GM18517 (cell line): Measurements from ENCODE around the gene ZIC2.

ENCODE experiments used
- ATAC-seq: cut with Tn5 transposase; IDR thresholded peaks from one replicate; pipeline ENCODE4 v1.9.1; 2021; ENCODE audit warnings: mild to moderate bottlenecking, moderate library complexity; ENCODE audit not compliant: unreplicated experiment

Gene ZIC2

DNA sequence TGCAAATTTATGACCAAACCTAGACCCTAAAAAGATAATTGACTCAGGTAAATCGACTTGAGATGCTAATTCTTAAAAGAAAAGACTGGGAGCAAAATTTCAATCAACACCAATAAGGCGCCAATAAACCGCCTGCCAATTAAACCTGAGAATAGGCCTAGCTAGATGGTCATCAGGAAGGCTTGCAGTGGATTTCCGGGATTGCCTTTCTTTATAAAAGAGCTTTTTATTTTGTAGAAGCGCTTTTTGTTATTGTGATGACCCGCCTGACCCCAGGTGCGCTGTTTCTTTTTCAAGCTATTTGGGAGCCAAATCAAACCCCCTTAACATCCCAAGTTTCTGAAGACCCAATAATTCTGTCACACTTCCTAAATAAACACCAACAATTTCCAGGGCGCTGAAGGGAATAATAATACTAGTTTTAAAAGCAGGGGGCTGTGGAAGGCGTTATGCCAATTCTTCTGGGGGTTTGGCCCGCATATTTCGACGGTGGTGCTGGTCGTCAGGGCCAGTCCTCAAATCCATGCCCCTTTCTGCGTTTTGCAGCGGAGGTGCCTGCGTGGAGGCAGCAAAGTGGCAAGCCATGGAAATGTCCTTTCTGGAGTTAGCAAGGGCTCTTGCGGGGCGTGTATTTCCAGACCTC, 7.2 kb upstream of the ZIC2 start:
- ATAC-seq, result no peak

GRCh38 chr13:99974939-99975561, 6.5 kb upstream of the ZIC2 start:
- ATAC-seq, result no peak

DNA sequence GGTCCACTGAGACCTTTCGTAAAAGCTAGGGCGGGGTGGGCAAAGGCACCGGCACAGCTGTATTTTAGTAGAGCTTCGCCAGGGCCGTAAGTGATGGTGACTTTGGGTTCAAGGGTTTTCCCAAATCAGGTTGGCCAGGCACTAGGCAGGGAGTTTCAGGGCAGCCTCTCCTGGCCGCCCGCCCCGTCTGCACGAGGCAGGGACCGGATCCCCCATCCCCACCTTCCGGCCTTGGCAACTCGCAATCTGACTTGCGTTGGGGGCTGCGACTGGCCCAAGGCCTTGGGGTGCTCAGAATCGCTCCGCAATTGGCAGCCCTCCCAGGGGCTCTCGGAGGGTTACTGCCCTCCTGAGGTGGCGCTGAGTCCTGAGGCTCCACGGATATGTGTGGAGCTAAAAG, 6.0 kb upstream of the ZIC2 start:
- no peak for ATAC-seq

GRCh38 chr13:99976575-99976974, 5.0 kb upstream of the ZIC2 start:
- no peak for ATAC-seq

DNA sequence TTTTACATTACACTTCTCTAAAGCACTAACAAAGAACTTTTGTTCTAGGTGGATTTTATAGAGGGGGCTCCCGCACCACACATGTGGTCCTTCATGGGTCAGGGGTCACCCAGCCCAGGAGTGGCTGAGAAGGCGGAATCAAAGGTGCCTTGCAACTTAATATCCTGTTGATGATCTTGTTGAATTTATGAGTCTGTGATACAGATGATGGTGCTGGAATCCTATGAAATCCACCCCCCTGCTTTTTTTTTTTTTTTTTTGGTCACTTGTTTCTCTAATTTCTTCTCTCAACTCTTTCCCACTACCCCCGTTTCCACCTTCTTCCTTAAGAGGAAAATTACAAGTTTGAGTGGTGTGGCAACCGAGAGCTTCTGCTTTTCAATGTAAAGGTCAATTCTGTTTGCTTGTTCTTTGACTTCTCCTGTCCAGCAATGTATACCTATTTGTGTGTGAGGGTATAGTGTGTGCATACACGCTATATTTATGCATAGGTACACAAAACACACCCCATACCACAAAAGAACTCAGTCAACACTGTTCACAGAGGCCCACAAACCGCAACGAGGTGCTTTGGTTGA, 4.2 kb upstream of the ZIC2 start:
- ATAC-seq, result no peak

DNA sequence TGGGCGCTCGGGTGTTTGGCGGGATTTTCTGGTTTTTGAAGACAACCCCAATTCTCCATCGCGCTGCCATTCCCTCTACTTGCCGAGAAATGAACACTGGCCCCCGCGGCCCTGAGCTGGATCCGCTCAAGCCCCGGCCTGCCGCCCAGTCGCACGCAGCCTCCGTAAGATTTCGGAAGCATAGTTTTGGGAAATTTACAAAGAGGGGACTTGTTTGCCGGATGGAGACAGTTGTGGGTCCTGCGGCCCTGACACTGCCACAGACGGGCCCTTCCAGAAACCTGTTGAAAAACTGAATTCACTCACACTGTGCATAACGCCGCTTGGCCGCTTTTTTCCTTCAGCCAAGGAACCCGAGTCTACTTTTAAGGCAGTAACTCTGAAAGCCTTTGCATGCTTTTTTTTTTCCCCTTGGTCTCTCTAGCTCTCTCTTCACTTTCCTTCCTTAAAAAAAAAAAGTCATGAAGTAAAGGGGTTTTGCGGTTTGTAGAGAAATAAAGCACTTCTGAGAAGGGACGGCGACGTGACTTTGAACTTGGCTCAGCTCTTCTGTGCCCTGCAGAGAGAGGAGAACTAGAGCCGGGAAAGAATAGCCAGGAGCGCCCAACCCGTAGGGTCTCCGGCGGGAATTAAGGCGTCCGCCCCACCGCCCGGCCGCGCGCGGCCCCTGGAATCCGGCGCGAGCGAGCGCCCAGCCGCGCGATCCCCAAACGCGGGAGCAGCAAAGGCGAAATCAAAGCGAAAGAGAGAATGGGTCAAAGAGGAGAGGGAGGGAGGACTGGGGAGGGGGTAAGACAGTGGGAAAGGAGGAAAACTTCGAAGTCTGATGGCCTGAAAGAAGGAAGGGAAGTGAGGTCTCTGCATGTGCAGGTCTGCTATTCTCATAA, 3.4 kb upstream of the ZIC2 start:
- ATAC-seq, result no peak

DNA sequence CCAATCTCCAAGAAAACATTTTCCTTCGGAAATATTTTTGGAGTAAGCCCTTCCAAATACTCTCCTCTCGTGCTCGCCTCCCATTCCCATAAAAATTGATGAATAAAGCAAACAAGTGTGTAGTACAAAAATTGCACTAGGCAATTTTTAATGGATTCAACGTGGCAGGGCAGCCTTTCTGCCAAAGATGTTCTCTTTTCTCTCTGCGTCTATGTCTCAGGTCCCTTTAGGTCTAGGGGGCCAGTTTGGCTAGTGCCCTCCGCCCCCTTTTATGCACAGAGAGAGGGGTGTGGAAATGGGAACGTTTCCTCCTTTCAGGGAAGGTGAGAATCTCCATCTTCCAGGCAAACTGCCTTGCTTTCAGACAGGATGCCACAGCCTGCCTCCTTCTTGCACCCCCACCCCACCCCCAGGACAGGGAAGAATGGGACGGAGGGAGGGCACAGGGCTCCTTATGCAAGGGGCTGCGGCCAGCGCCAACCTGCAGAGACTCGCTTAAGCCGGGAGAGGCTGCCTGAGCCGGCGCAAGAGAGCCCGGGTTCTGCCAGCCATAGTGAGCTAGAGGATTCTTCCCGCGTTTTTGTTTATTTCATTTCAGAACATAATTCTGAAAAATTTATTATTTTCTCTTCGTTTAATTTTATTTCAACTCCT, 2.7 kb upstream of the ZIC2 start:
- ATAC-seq, result no peak

- no peak for ATAC-seq
Observed at GRCh38 chr13:99979453-99980200, 2.0 kb upstream of the ZIC2 start.

- ATAC-seq, result no peak
Observed at GRCh38 chr13:99980201-99980823, 1.3 kb upstream of the ZIC2 start.

GRCh38 chr13:99980824-99981734, 505 bp upstream of the ZIC2 start:
- no peak for ATAC-seq

GRCh38 chr13:99982036-99982730, 599 bp downstream of the ZIC2 start:
- ATAC-seq, result no peak

DNA sequence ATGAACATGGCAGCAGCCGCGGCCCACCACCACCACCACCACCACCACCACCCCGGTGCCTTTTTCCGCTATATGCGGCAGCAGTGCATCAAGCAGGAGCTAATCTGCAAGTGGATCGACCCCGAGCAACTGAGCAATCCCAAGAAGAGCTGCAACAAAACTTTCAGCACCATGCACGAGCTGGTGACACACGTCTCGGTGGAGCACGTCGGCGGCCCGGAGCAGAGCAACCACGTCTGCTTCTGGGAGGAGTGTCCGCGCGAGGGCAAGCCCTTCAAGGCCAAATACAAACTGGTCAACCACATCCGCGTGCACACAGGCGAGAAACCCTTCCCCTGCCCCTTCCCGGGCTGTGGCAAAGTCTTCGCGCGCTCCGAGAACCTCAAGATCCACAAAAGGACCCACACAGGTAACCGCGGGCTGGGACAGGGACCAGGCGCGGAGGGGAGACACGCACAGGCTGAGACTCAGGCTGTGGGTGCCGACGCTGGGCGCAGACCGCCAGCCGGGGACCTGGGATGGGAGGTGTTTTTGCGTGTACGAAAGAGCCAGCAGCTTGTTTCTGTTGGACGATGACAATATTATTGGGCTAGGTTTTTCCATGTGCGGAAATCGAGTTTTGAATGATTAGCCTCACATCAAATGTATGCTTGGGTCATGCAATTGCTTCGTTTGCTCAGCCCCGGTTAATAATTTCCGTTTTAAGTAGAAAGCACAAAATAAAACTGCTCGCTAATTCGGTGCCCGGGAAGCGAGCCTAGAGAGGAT, 1.3 kb downstream of the ZIC2 start:
- no peak for ATAC-seq

GRCh38 chr13:99983499-99984401, 2.2 kb downstream of the ZIC2 start:
- ATAC-seq, result no peak

DNA sequence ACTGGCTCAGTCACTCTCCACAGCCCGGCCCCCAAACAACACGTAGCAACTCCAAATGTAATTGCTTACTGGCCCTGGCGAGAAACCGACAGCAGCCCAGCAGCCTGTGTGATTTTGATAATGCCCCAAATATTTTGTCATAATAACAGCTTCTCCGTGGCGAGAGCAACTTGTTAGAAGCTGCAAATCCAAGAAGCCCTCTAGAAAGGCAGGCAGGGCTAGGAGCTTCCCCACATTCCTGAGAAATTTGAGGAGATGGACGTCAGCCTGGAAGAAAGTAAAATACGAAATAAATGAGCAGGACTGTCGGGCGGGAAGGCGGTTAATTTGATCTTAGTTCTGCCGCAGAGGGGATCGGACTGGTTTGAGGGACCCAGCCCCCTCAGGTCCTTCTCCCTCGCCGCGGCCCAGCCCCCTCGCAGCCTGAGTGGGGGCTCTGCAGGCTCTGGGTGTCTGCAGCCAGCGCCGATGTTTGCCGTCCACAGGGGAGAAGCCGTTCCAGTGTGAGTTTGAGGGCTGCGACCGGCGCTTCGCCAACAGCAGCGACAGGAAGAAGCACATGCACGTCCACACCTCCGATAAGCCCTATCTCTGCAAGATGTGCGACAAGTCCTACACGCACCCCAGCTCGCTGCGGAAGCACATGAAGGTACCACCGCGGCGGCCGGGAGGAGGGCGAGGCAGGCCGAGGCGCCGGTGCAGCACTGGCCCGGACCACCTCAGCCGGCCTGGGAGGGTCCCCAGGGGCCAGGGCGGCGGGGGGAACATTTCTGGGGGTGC, 3.1 kb downstream of the ZIC2 start:
- ATAC-seq, result no peak

DNA sequence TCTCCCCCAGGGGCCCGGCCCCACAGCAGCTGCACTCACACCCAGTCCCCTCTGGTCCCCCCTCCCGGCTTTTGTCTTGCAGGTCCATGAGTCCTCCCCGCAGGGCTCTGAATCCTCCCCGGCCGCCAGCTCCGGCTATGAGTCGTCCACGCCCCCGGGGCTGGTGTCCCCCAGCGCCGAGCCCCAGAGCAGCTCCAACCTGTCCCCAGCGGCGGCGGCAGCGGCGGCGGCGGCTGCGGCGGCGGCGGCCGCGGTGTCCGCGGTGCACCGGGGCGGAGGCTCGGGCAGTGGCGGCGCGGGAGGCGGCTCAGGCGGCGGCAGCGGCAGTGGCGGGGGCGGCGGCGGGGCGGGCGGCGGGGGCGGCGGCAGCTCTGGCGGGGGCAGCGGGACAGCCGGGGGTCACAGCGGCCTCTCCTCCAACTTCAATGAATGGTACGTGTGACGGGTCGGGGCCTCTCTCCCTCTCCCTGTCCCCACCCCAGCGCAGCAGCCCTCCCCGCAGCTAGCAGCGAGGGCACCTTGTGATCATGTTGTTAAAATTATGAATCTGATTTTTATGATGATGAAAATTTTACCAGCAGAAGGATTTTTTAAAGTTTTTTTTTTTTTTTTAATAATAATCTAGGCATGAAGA, 3.8 kb downstream of the ZIC2 start:
- no peak for ATAC-seq
